NCI-H1105 (cell line): ENCODE measurements around the gene UNC13C.

ENCODE experiments used
- DNase-seq: peaks from one replicate; lab custom pipeline; 2025; lab: John Stamatoyannopoulos, UW

The UNC13C gene

GRCh38 chr15:54568381-54568780 is 590.1 kb downstream of the UNC13C start:
- DNase-seq, result no peak

GRCh38 chr15:54571576-54571975 is 593.3 kb downstream of the UNC13C start:
- DNase-seq, result no peak

- no peak for DNase-seq
These were observed 597.3 kb downstream of the UNC13C start for GRCh38 chr15:54575586-54575985.

GRCh38 chr15:54576298-54576935 is 598.2 kb downstream of the UNC13C start:
- DNase-seq, result no peak

GRCh38 chr15:54577476-54578250 is 599.4 kb downstream of the UNC13C start:
- DNase-seq, result no peak

- DNase-seq, result no peak
These were observed 601.6 kb downstream of the UNC13C start for GRCh38 chr15:54579855-54580254.

- DNase-seq, result no peak
These were observed 602.4 kb downstream of the UNC13C start for GRCh38 chr15:54580643-54581042.

GRCh38 chr15:54582863-54583643 is 604.8 kb downstream of the UNC13C start:
- no peak for DNase-seq

GRCh38 chr15:54585063-54585462 is 606.8 kb downstream of the UNC13C start:
- DNase-seq, result no peak

- no peak for DNase-seq
These were observed 615.9 kb downstream of the UNC13C start for GRCh38 chr15:54594115-54594514.

- no peak for DNase-seq
These were observed 621.1 kb downstream of the UNC13C start for GRCh38 chr15:54599386-54599785.

GRCh38 chr15:54605043-54605442 is 626.8 kb downstream of the UNC13C start:
- no peak for DNase-seq

- peak; percentile 6 for DNase-seq
These were observed 627.3 kb downstream of the UNC13C start for GRCh38 chr15:54605556-54605955.

- DNase-seq, result no peak
These were observed 630.9 kb downstream of the UNC13C start for GRCh38 chr15:54608876-54609835.

- no peak for DNase-seq
These were observed 639.9 kb downstream of the UNC13C start for GRCh38 chr15:54618120-54618519.

- DNase-seq, result no peak
These were observed 640.9 kb downstream of the UNC13C start for GRCh38 chr15:54619180-54619579.

- DNase-seq, result no peak
These were observed 642.7 kb downstream of the UNC13C start for GRCh38 chr15:54620916-54621315.

- no peak for DNase-seq
These were observed 657.9 kb downstream of the UNC13C start for GRCh38 chr15:54636147-54636546.

GRCh38 chr15:54638666-54639065 is 660.4 kb downstream of the UNC13C start:
- DNase-seq, result no peak

- no peak for DNase-seq
These were observed 662.6 kb downstream of the UNC13C start for GRCh38 chr15:54640873-54641272.

- DNase-seq, result no peak
These were observed 666.6 kb downstream of the UNC13C start for GRCh38 chr15:54644796-54645195.

- no peak for DNase-seq
These were observed 681.4 kb downstream of the UNC13C start for GRCh38 chr15:54659646-54660045.
